GM06990 (cell line): Measurements from ENCODE around the gene NKX6-2.
A peak's percentile ranks its signal among the peaks of the same experiment; 100 is the strongest.
"Not testable (repeated sequence)": the region's sequence is repeated elsewhere in the genome, so short reads cannot be mapped to it uniquely, and the experiment has no call there.

Source experiments
- DNase-seq: peaks from one replicate; pipeline ENCODE4 v3.0.0-alpha.2; 2011; ENCODE audit not compliant: insufficient read length; ENCODE audit errors: extremely low read depth
- H3K27me3 ChIP-seq: replicated peaks from 2 replicates; pipeline ENCODE4 v1.6.0; 2011; ENCODE audit warnings: low read length; ENCODE audit not compliant: control insufficient read depth, insufficient read depth
- H3K36me3 ChIP-seq: 2 replicates; pipeline ENCODE4 v1.5.1; 2011; ENCODE audit warnings: low read length; ENCODE audit not compliant: control insufficient read depth, insufficient read depth
- H3K4me3 ChIP-seq: replicated peaks from 2 replicates; pipeline ENCODE4 v1.5.1; 2011; ENCODE audit warnings: low read depth, mild to moderate bottlenecking, control low read depth, low read length
- CTCF ChIP-seq: IDR thresholded peaks from 2 replicates; pipeline ENCODE4 v1.5.1; 2011; ENCODE audit warnings: low read length, control low read depth, mild to moderate bottlenecking, inconsistent platforms; ENCODE audit not compliant: insufficient read depth, poor library complexity, severe bottlenecking

The NKX6-2 gene

GRCh38 chr10:132796846-132797245 lies 10.9 kb upstream of the NKX6-2 start:
- Histone ChIP-seq H3K27me3 (no peaks in the 10 kb centered on the region), H3K4me3 (no peak overlapping the region), H3K36me3 (no peaks in the 10 kb centered on the region)
- no peak for TF ChIP-seq CTCF
- DNase-seq, result no peak

DNA sequence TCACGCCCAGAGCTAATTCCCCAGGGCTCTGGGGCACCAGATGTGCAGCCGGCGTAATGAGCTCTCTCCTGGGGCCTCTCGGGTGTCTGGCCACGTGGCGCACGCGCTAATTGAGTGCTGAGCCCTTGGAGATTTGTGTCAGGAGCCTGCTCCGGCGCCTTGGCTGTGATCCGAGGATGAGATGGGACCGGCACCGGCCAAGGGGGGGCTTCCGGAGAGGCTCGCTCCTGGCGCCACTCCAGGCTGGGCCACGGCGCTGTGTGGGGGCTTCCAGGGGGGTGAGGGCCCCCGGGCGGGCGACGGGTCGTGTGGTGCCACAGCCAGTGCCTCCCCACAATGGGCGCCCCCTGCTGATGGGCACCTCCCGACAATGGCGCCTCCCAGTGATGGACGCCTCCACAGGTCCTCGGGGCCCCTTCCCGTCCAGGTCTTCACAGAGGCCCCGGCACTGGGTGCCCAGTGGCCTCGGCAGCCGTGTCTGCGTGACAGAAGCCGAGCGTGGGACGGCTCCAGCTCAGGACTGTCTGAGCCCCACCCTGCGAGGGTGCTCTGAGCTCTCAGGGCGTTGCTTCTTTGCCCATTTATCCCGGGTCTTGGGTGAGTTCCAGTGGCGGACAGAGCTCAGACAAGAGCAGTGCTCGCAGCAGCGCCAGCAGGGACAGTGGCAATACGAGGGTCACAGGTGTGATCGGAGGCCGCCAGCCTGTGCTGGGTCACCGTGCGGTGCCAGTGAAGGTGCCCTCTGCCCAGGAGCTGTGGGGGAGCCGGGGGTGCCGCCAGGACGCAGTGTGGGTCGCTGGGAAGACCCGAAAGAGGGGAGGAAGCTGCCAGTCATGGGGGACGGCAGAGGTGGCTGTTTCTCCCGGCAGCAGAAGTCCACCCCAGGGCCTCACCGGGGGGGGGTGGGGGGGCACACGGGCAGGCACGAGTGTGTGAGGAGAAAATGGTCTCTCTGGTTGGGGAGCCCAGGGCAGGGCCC lies 8.2 kb upstream of the NKX6-2 start:
- TF ChIP-seq CTCF, result peak; percentile 17
- no peaks in the 10 kb centered on the region for H3K27me3 ChIP-seq
- no peaks in the 10 kb centered on the region for H3K36me3 ChIP-seq
- DNase-seq, result no peak
- H3K4me3 ChIP-seq, result no peak overlapping the region

DNA sequence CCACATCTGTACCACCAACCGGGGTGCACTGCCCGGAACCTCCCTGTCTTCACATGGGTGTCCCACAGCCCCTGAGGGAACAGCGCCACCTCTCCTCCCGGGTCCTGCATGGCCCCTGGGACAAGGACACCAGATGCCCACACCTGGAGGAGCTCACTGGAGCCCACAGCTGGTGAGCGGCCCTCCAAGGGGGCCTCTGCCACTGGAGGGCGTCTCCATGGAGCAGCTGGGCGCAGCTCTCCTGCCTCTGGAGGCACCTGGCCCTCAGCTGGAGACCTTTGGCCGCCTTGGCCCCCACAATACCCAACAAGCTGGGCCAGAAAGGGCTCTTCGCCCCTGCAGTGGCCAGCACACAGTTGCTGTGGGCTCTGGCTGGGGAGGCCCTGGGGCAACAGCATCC lies 7.3 kb upstream of the NKX6-2 start:
- Histone ChIP-seq H3K4me3 (no peak overlapping the region), H3K36me3 (no peaks in the 10 kb centered on the region), H3K27me3 (no peaks in the 10 kb centered on the region; the same call in 1 of the 2 replicates)
- no peak for TF ChIP-seq CTCF
- DNase-seq, result no peak

DNA sequence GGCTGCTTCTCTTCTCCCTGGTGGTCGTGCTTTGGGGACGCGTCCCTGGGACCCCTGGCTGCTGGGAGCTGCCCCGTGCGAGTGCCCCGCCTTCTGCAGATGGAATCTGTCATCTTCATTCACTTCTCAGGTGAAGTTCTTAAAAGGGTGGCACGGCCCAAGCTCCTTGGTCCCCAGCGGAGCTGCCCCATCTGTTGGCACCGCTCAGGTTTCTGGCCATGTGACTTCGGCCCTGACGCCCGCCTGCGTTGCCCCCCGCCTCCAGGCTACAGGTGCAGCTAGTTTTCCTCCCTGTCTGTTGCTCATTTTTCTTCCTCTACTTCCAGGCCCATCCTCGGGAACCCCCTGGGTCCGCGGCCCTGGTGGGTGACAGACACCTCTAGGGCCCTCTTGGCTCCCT lies 6.8 kb upstream of the NKX6-2 start:
- no peaks in the 10 kb centered on the region for H3K36me3 ChIP-seq
- no peak for DNase-seq
- no peaks in the 10 kb centered on the region; the same call in 1 of the 2 replicates for H3K27me3 ChIP-seq
- TF ChIP-seq CTCF, result no peak
- no peak overlapping the region for H3K4me3 ChIP-seq

DNA sequence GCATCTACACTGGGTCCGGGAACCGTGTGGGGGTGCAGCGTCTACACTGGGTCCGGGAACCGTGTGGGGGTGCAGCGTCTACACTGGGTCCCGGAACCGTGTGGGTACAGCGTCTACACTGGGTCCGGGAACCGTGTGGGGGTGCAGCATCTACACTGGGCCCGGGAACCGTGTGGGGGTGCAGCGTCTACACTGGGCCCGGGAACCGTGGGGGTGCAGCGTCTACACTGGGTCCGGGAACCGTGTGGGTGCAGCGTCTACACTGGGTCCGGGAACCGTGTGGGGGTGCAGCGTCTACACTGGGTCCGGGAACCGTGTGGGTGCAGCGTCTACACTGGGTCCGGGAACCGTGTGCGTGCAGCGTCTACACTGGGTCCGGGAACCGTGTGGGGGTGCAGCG lies 6.2 kb upstream of the NKX6-2 start:
- not testable (repeated sequence) for DNase-seq, H3K36me3 ChIP-seq, H3K4me3 ChIP-seq, H3K27me3 ChIP-seq

- Histone ChIP-seq H3K36me3 (no peaks in the 10 kb centered on the region), H3K4me3 (no peak overlapping the region), H3K27me3 (no peaks in the 10 kb centered on the region; the same call in 1 of the 2 replicates)
- DNase-seq, result no peak
- no peak for TF ChIP-seq CTCF
Measured at GRCh38 chr10:132790934-132791829, 5.2 kb upstream of the NKX6-2 start.
